NCI-H2171 (cell line): ENCODE data around the gene VWA3B.
"Not testable (repeated sequence)": the region's sequence is repeated elsewhere in the genome, so short reads cannot be mapped to it uniquely, and the experiment has no call there.

Experiments used
- DNase-seq: peaks from one replicate; lab custom pipeline; 2025; lab: John Stamatoyannopoulos, UW

Gene VWA3B

GRCh38 chr2:98299211-98299905 is 212.4 kb downstream of the VWA3B start:
- DNase-seq = no peak

GRCh38 chr2:98300141-98300874 is 213.3 kb downstream of the VWA3B start:
- no peak for DNase-seq

- DNase-seq = no peak
Observed at GRCh38 chr2:98301469-98301868, 214.5 kb downstream of the VWA3B start.

- DNase-seq = not testable (repeated sequence)
Observed at GRCh38 chr2:98307131-98307696, 220.2 kb downstream of the VWA3B start.

GRCh38 chr2:98308068-98308467 is 221.1 kb downstream of the VWA3B start:
- DNase-seq = no peak

GRCh38 chr2:98308532-98308931 is 221.6 kb downstream of the VWA3B start:
- no peak for DNase-seq

- no peak for DNase-seq
Observed at GRCh38 chr2:98309580-98309979, 222.6 kb downstream of the VWA3B start.

- no peak for DNase-seq
Observed at GRCh38 chr2:98310010-98310409, 223.0 kb downstream of the VWA3B start.

- DNase-seq = no peak
Observed at GRCh38 chr2:98311090-98311489, 224.1 kb downstream of the VWA3B start.

GRCh38 chr2:98311771-98312545 is 225.0 kb downstream of the VWA3B start:
- no peak for DNase-seq

- no peak for DNase-seq
Observed at GRCh38 chr2:98313492-98314250, 226.7 kb downstream of the VWA3B start.

- DNase-seq = no peak
Observed at GRCh38 chr2:98314251-98314650, 227.3 kb downstream of the VWA3B start.

GRCh38 chr2:98315957-98316356 is 229.0 kb downstream of the VWA3B start:
- DNase-seq = no peak

- DNase-seq = no peak
Observed at GRCh38 chr2:98317214-98317613, 230.2 kb downstream of the VWA3B start.

- not testable (repeated sequence) for DNase-seq
Observed at GRCh38 chr2:98320171-98320570, 233.2 kb downstream of the VWA3B start.

- no peak for DNase-seq
Observed at GRCh38 chr2:98324181-98324580, 237.2 kb downstream of the VWA3B start.

GRCh38 chr2:98327776-98328175 is 240.8 kb downstream of the VWA3B start:
- no peak for DNase-seq

- DNase-seq = no peak
Observed at GRCh38 chr2:98329549-98329948, 242.6 kb downstream of the VWA3B start.

GRCh38 chr2:98332989-98333388 is 246.0 kb downstream of the VWA3B start:
- DNase-seq = no peak

- no peak for DNase-seq
Observed at GRCh38 chr2:98333922-98334321, 247.0 kb downstream of the VWA3B start.

GRCh38 chr2:98334439-98335078 is 247.6 kb downstream of the VWA3B start:
- DNase-seq = no peak
